ENCODE measurements around the gene TNS1. TPM values are rescaled to one million over a fixed set of nuclear protein-coding genes. Genes with fewer than 3 reads are reported as not detected.

Gene TNS1
- polyA plus RNA-seq, 3 donors: 0.26 to 1.6 (median 1.5) TPM

GRCh38 chr2:217997510-217997909 lies 5.3 kb downstream of the TNS1 start:
- Histone ChIP-seq H3K9me3 (replicated peaks in 1 of 2; ENCODE audit: control insufficient read depth in 1 of 2, insufficient read depth in 1 of 2, low read length in 2 of 2) (no peaks in the 10 kb centered on the region), H3K27ac (ENCODE audit: low read depth in 1 of 2, low read length in 2 of 2) (no peak overlapping the region), H3K4me2 (replicated peaks; ENCODE audit: extremely low read depth, low read length, poor library complexity, severe bottlenecking) (no peak overlapping the region), H2AFZ (ENCODE audit: insufficient read depth, low read depth, low read length, poor library complexity, severe bottlenecking) (no peak overlapping the region), H3K36me3 (replicated peaks in 1 of 2; ENCODE audit: control insufficient read depth in 1 of 2, insufficient read depth in 2 of 2, low read length in 2 of 2) (no peaks in the 10 kb centered on the region), H4K20me1 (ENCODE audit: insufficient read depth, low read length) (no peaks in the 10 kb centered on the region), H3K4me1 (ENCODE audit: control insufficient read depth in 1 of 2, insufficient read depth in 2 of 2, low read length in 2 of 2) (peaks cover 25 to 40% of the 10 kb centered on the region in 2 donors), H3K79me2 (ENCODE audit: insufficient read depth, low read length) (peaks cover 4% of the 10 kb centered on the region), H3K4me3 (replicated peaks in 1 of 3; ENCODE audit: low read depth in 2 of 3, low read length in 3 of 3) (no peak overlapping the region), H3K27me3 (ENCODE audit: control insufficient read depth in 2 of 2, insufficient read depth in 2 of 2, low read length in 2 of 2) (no peaks in the 10 kb centered on the region), H3K9ac (ENCODE audit: insufficient read depth, low read length, poor library complexity, severe bottlenecking) (no peak overlapping the region)
- H3K4me1 Mint-ChIP-seq: peaks cover 37% of the 10 kb centered on the region
- no peak for TF ChIP-seq CTCF (IDR thresholded peaks at IDR 0.05)
- no peak overlapping the region for H3K27ac Mint-ChIP-seq
- no peak for DNase-seq
- H3K9me3 Mint-ChIP-seq: no peaks in the 10 kb centered on the region
- intact Hi-C loops (cut with micrococcal nuclease): no loop called here
- H3K36me3 Mint-ChIP-seq: peaks cover 0 to 5% of the 10 kb centered on the region in 2 donors
- no peak overlapping the region for H3K4me3 Mint-ChIP-seq
- peaks cover 2% of the 10 kb centered on the region in 3 donors for H3K27me3 Mint-ChIP-seq (ENCODE audit: low read depth in 3 of 3)
- 96% methylated on average over 10 of the region's 11 CpGs for WGBS (ENCODE audit: insufficient coverage)

GRCh38 chr2:217996361-217996760 lies 6.4 kb downstream of the TNS1 start:
- Mint-ChIP-seq H3K9me3 (no peaks in the 10 kb centered on the region), H3K27ac (peak overlapping the region in 1 of 7 donors; percentile 85), H3K4me1 (peaks cover 37% of the 10 kb centered on the region), H3K27me3 (ENCODE audit: low read depth in 3 of 3) (peaks cover under 1 to 2% (median 1%) of the 10 kb centered on the region in 3 donors), H3K36me3 (peaks cover 0 to 5% of the 10 kb centered on the region in 2 donors), H3K4me3 (no peak overlapping the region)
- H3K4me1 ChIP-seq (ENCODE audit: control insufficient read depth in 1 of 2, insufficient read depth in 2 of 2, low read length in 2 of 2): peaks cover 25 to 40% of the 10 kb centered on the region in 2 donors
- H3K4me2 ChIP-seq (replicated peaks; ENCODE audit: extremely low read depth, low read length, poor library complexity, severe bottlenecking): no peak overlapping the region
- H2AFZ ChIP-seq (ENCODE audit: insufficient read depth, low read depth, low read length, poor library complexity, severe bottlenecking): no peak overlapping the region
- H3K36me3 ChIP-seq (replicated peaks in 1 of 2; ENCODE audit: control insufficient read depth in 1 of 2, insufficient read depth in 2 of 2, low read length in 2 of 2): no peaks in the 10 kb centered on the region
- H4K20me1 ChIP-seq (ENCODE audit: insufficient read depth, low read length): no peaks in the 10 kb centered on the region
- H3K9me3 ChIP-seq (replicated peaks in 1 of 2; ENCODE audit: control insufficient read depth in 1 of 2, insufficient read depth in 1 of 2, low read length in 2 of 2): no peaks in the 10 kb centered on the region
- H3K79me2 ChIP-seq (ENCODE audit: insufficient read depth, low read length): peaks cover 4% of the 10 kb centered on the region
- H3K27ac ChIP-seq (ENCODE audit: low read depth in 1 of 2, low read length in 2 of 2): no peak overlapping the region
- H3K9ac ChIP-seq (ENCODE audit: insufficient read depth, low read length, poor library complexity, severe bottlenecking): no peak overlapping the region
- H3K27me3 ChIP-seq (ENCODE audit: control insufficient read depth in 2 of 2, insufficient read depth in 2 of 2, low read length in 2 of 2): no peaks in the 10 kb centered on the region
- 53% methylated on average over 4 of the region's 7 CpGs for WGBS (ENCODE audit: insufficient coverage)
- TF ChIP-seq CTCF (IDR thresholded peaks at IDR 0.05): no peak
- peak; percentile 18 to 79 (median 29) for DNase-seq
- no peak overlapping the region for H3K4me3 ChIP-seq (replicated peaks in 1 of 3; ENCODE audit: low read depth in 2 of 3, low read length in 3 of 3)
- intact Hi-C loops (cut with micrococcal nuclease): no loop called here

Data from CD14-positive monocyte (primary cell).